Memory B cell (primary cell): Measurements from ENCODE around the gene RNASE1.
"Not testable (repeated sequence)": the region's sequence is repeated elsewhere in the genome, so short reads cannot be mapped to it uniquely, and the experiment has no call there.

ENCODE experiments used
- ATAC-seq: fragments of 150-1000 bp; cut with Tn5 transposase; 2 replicates; pipeline ENCODE4 v1.10.0; 2021; ENCODE audit warnings: low read depth, mild to moderate bottlenecking, moderate library complexity
- DNase-seq, 2 donors: peaks; one replicate each; pipeline ENCODE4 v3.0.0; 2022; ENCODE audit warnings: low spot score in 2 of 2
- H3K27ac Mint-ChIP-seq: one replicate; pipeline ENCODE4 v1.8.0; 2022; ENCODE audit warnings: mild to moderate bottlenecking, moderate library complexity, mixed read lengths
- H3K27me3 Mint-ChIP-seq: one replicate; pipeline ENCODE4 v1.8.0; 2022; ENCODE audit warnings: mixed read lengths
- H3K36me3 Mint-ChIP-seq: one replicate; pipeline ENCODE4 v1.8.0; 2022; ENCODE audit warnings: mild to moderate bottlenecking, mixed read lengths
- H3K4me1 Mint-ChIP-seq: one replicate; pipeline ENCODE4 v1.8.0; 2022; ENCODE audit warnings: mixed read lengths
- H3K4me3 Mint-ChIP-seq: one replicate; pipeline ENCODE4 v1.8.0; 2022; ENCODE audit warnings: mild to moderate bottlenecking, moderate library complexity, mixed read lengths
- H3K9me3 Mint-ChIP-seq: one replicate; pipeline ENCODE4 v1.8.0; 2022; ENCODE audit warnings: mixed read lengths

RNASE1 gene

DNA sequence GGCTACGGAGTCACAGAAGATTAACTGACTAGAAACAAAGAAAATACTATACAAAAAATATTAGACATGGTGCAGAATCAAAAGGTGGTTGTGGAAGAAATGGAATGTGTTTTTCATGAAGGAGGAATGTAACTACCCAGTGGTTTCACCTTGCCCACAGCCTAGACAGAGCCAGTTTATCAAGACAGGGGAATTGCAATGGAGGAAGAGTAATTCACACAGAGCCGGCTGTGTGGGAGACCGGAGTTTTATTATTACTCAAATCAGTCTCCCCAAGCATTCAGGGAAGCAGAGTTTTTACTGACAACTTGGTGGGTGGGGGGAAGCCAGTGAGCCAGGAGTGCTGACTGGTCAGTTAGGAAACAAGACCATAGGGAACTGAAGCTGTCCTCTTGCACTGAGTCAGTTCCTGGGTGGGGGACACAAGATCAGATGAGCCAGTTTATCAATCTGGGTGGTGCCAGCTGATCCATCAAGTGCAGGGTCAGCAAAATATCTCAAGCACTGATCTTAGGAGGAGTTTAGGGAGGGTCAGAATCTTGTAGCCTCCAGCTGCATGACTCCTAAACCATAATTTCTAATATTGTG lies 19.0 kb upstream of the RNASE1 start:
- not testable (repeated sequence) for H3K27me3 Mint-ChIP-seq, ATAC-seq, H3K36me3 Mint-ChIP-seq, H3K9me3 Mint-ChIP-seq, H3K4me3 Mint-ChIP-seq, DNase-seq, H3K27ac Mint-ChIP-seq
- H3K4me1 Mint-ChIP-seq: peaks cover 12% of the 10 kb centered on the region

DNA sequence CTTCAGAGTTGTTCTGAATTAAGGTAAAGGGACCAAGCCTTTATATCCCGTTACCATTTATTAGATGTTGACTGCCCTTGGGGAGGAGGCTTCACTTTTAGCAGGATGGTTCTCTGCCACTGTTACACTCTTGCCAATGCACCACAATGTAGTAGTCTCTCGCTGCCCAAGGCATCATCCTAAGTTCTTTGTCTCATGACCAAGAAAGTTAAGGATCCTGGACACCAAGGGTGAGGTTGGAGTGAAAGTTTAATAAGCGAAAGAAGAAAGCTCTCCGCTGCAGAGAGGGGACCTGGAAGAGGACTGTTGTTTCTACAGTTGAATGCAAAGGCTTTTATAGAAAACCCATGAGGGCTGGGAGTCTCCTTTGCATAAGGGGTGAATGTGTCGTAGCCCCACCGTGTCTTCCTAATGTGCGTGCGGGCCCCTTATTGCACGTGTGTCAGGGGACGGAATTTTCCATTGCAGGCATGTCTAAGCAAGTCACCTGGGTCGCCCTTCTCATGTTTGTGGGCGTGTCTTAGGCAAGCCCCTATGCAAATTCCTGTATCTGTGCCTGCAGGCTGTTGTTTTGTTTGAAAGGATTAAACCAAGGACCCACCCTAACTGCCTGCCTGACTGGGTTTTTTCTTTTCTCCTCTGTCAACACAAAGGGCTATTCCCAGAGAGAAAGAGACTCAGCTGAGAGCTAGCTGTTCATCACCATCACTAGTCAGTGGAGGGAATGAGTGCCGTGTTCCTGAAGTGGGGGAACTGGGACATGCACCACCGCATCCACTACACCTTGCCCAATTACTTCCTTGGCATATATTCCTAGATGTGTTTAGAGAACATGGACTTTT lies 17.6 kb upstream of the RNASE1 start:
- Mint-ChIP-seq H3K27ac (no peak overlapping the region), H3K4me1 (peaks cover 22% of the 10 kb centered on the region), H3K36me3 (peaks cover 5% of the 10 kb centered on the region), H3K4me3 (no peak overlapping the region), H3K9me3 (peaks cover 2% of the 10 kb centered on the region), H3K27me3 (no peaks in the 10 kb centered on the region)
- DNase-seq (no peak), ATAC-seq (no peak)

DNA sequence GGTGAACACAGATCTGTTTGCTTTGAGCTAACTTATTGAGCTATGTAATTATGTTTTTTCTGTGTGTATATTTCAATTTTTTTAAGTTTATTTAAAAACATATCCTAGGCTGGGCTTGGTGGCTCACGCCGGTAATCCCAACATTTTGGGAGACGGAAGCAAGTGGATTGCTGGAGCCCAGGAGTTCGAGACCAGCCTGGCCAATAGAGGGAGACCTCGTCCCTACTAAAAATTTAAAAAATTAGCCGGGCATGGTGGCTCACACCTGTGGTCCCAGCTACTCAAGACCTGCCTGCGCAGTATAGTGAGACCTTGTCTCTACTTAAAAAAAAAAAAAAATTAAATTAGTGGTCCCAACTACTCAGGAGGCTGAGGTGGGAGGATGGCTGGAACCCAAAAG lies 16.2 kb upstream of the RNASE1 start:
- Mint-ChIP-seq H3K4me1 (peaks cover 22% of the 10 kb centered on the region), H3K36me3 (peaks cover 5% of the 10 kb centered on the region), H3K4me3 (no peak overlapping the region), H3K27me3 (no peaks in the 10 kb centered on the region), H3K27ac (no peak overlapping the region), H3K9me3 (peaks cover 2% of the 10 kb centered on the region)
- DNase-seq: no peak
- ATAC-seq: no peak

DNA sequence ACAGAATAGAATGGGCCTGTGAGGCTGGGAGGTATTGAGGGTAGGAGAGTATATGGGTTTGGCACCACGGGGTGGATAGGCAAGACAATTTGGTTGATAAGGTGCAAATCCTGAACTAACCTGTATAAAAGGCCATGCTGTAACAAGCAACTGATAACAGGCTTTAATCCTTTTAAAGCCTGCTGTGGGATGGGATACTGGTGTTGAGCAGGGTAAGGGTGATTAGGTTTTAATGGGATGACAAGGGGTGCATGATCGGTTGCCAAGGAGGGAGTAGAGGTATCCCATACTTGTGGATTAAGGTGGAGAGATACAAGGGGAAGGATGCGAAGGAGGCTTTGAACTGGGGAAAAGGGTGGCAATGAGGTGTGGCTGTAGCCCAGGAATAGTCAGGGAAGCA lies 13.3 kb upstream of the RNASE1 start:
- H3K27me3 Mint-ChIP-seq, DNase-seq, H3K9me3 Mint-ChIP-seq, ATAC-seq, H3K36me3 Mint-ChIP-seq: not testable (repeated sequence)
- Mint-ChIP-seq H3K4me3 (peak overlapping the region; percentile 34), H3K27ac (peak overlapping the region; percentile 87), H3K4me1 (peaks cover 22% of the 10 kb centered on the region)

DNA sequence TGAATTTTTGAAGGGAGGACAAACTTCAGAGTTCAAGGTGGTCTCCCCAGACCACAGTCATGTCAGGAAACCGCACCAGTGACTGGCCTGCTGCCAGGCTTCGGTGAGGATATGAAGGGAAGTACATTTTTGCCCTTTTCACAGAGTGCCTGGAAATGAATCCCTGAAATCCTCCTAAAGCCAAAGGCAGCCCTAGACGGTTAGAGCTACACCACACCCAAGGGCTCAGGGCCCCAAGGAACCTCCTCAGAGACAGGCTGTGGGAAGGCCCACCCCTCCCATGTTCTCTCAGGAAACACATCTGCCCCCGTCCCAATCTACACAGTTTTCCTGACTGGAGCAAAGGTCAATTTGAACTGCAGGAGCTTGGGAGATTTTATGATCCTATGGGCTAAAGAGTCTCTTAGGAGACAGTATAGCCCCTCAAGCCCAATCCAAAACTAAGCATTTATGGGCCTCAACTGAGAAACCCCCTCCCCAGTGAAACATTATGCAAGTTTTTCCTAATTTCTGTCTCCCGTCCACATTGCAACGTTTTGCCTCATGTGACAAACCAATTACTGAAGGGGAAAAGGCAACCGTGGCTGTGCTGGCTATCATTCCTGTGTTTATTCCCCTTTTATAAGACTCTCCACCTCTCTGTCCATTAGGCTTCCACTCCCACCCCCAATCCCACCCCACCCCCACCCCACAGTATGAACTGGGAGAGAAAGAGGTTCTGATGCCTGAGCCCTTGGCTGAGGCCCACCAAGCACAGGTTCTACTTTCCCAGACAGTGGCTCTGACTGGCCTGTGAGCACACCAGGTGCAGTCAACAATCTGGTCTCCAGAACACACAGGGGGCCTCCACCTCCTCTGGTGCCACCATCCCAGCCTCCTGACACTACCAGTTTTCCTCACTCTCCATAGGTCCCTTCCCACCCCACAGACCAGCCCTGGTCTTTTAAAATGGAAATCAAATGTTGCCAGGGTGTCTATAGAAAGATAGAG lies 9.6 kb upstream of the RNASE1 start:
- Mint-ChIP-seq H3K27me3 (no peaks in the 10 kb centered on the region), H3K9me3 (no peaks in the 10 kb centered on the region), H3K4me3 (no peak overlapping the region), H3K36me3 (peaks cover 2% of the 10 kb centered on the region), H3K27ac (no peak overlapping the region), H3K4me1 (peaks cover 23% of the 10 kb centered on the region)
- ATAC-seq (no peak), DNase-seq (no peak)

DNA sequence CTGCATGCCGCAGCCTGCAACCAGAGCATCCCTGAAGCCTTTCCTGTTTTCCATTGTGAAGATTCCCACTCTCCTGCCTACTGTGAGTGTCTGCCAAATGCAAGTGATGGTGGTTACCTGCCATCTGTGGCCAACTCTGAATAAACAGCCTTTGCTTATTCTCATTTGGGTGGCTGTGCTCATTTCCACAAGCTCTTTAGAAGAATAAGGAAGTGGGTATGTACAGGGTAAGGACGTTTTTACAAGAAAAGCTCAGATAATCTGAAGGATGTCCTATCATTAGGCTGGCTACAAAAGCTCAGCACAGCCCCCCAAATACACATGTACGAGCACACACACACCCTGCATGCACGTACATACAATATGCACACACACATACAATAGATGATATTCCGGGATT lies 7.3 kb upstream of the RNASE1 start:
- Mint-ChIP-seq H3K9me3 (no peaks in the 10 kb centered on the region), H3K4me3 (no peak overlapping the region), H3K27ac (no peak overlapping the region), H3K27me3 (no peaks in the 10 kb centered on the region), H3K4me1 (peaks cover 6% of the 10 kb centered on the region), H3K36me3 (no peaks in the 10 kb centered on the region)
- DNase-seq (no peak), ATAC-seq (no peak)

DNA sequence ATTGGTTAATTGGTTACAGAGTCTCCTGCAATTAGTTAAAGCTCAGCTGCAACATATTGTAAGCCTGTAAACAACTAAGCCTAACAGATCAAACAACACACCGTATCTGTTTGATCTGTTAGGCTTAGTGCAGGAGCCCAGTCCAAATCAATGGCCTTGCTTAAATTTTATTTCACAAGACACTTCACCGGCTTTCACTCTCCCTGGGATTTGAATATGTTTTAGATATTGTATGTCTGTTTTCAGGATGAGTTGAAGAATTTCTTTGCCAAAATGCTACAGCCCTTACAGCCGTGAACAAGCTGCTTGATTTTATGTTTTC lies 5.5 kb upstream of the RNASE1 start:
- no peak for ATAC-seq
- Mint-ChIP-seq H3K27ac (no peak overlapping the region), H3K36me3 (no peaks in the 10 kb centered on the region), H3K27me3 (no peaks in the 10 kb centered on the region), H3K4me3 (no peak overlapping the region), H3K4me1 (peaks cover 6% of the 10 kb centered on the region), H3K9me3 (no peaks in the 10 kb centered on the region)
- no peak for DNase-seq

DNA sequence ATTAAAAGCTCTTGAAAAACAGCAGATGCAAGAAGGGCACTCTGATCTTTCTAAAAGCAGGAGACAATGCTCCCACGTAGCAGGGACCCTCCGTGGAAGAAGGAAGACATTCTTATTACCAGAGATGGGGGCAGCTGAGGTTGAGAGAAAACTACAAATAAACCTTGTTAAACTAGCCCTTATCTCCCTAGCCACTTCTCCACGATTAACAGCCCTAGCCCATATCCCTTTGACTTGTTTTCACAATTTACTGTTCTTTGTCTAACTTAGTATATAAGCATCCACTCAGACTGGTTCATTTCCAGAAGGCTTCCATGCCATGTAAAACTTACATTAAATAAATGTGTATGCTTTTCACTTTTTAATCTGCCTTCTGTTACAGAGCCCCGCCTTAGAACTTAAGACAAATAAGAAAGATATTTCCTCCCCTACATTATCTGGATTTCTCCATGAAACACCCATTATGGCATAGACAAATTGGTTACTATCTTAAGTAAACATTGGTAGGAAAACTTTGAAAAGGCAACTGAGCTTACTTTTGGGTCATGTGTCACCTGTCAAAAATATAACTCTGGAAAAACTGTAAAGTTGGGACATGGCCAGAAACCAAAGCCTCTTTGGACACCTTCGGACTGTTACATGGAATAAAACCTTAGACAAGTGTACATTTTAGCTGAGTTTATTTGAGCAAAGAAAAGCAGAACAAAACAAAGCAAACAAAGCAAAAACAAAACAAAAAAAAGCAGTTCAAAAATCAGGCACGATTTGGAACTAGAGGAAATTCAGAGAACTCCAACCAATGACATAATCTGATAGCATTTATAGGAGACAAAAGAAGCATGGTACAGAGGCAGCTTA lies 4.9 kb upstream of the RNASE1 start:
- ATAC-seq (no peak), DNase-seq (no peak)
- H3K4me3 Mint-ChIP-seq: no peak overlapping the region
- no peaks in the 10 kb centered on the region for H3K27me3 Mint-ChIP-seq
- H3K36me3 Mint-ChIP-seq: no peaks in the 10 kb centered on the region
- no peak overlapping the region for H3K27ac Mint-ChIP-seq
- H3K9me3 Mint-ChIP-seq: no peaks in the 10 kb centered on the region
- peaks cover 6% of the 10 kb centered on the region for H3K4me1 Mint-ChIP-seq

DNA sequence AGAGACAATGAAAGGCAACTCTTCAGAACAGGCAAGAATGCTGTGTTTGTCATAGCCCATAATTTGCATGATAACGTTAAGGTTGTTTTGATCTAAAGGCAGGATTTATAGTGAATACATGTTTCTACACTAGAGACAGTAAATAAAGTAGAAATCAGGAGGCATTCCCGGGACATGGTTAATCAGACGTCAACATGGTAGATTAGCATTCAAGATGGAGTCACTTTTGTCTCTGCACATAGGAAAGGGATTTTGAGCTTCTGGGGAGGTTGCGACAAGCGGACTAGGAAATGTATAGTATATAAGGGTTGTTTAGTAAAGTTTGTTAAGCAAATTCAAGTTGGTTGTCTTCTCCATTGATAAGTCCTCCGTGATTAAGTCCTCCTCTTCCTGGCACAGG lies 2.8 kb upstream of the RNASE1 start:
- ATAC-seq: no peak
- H3K27me3 Mint-ChIP-seq: no peaks in the 10 kb centered on the region
- no peaks in the 10 kb centered on the region for H3K9me3 Mint-ChIP-seq
- H3K4me3 Mint-ChIP-seq: no peak overlapping the region
- DNase-seq: no peak
- no peaks in the 10 kb centered on the region for H3K36me3 Mint-ChIP-seq
- H3K27ac Mint-ChIP-seq: no peak overlapping the region
- peaks cover 12% of the 10 kb centered on the region for H3K4me1 Mint-ChIP-seq

DNA sequence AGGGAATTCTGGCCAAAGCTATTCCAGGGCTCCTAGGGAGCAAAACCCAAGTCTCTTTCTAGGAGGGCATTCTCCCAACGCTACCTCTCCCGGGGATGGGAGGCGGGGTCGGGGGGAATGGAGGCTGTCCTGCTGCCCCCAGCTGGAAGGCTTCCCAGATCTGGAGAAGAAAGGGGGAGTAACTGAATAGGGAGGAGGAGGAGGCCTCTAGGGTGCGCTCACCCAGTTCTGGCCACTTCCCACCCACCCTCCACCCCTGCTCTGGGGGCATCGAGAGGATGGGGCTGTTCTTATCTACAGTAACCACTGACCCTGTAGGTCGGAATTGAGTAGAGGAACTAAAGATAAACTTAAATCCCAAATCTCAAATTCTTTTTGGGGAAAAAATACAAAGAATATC lies 579 bp upstream of the RNASE1 start:
- no peak for ATAC-seq

DNA sequence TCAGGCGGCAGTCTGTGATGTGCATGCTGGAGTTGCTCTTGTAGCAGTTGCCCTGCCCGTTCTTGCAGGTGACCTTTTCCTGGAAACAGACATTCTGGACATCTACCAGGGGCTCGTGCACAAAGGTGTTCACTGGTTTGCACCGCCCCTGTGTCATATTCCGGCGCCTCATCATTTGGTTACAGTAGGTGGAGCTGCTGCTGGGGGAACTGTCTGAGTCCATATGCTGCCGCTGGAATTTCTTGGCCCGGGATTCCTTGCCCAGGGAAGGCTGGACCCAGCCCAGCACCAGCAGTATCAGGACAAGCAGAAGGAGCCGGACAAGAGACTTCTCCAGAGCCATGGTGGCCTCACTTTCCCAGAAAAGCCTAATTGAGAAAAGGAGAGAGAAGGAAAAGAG lies 918 bp downstream of the RNASE1 start:
- no peak for DNase-seq
- H3K36me3 Mint-ChIP-seq: no peaks in the 10 kb centered on the region
- H3K4me1 Mint-ChIP-seq: peaks cover 18% of the 10 kb centered on the region
- no peak overlapping the region for H3K27ac Mint-ChIP-seq
- H3K9me3 Mint-ChIP-seq: no peaks in the 10 kb centered on the region
- no peak for ATAC-seq
- no peak overlapping the region for H3K4me3 Mint-ChIP-seq
- no peaks in the 10 kb centered on the region for H3K27me3 Mint-ChIP-seq

More for the DNA sequence above, 579 bp upstream of the RNASE1 start:
- Mint-ChIP-seq H3K36me3 (no peaks in the 10 kb centered on the region), H3K4me1 (peaks cover 15% of the 10 kb centered on the region), H3K9me3 (no peaks in the 10 kb centered on the region), H3K27me3 (no peaks in the 10 kb centered on the region), H3K4me3 (no peak overlapping the region), H3K27ac (no peak overlapping the region)
- no peak for DNase-seq

DNA sequence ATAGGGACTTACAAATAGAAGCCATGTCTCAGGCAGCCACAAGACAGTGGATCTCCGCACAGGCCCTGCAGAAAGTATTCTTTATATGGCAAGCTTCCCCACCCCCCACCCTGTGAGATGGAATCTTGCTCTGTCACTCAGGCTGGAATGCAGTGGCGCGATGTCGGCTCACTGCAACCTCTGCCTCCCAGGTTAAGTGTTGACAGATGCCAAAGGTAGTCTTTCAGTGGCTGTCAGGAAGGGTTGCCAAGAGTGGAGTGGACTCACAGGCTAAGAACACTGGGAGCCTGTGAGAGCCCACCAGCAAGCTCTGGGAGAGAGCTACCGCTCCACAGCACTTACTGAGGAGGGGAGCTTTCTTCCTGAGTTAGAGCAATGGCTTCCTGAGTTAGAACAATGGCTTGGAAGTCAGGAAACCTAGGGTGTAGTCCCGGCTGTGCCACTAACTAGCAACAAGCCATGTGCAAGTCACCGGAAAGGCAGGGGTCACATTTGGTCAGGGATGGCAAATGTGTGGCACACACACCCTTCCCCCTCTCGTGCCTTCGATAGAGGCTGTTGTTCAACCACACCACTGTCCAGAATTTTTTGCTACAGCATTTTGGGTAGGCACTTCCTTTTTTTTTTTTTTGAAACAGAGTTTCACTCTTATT lies 2.6 kb downstream of the RNASE1 start:
- Mint-ChIP-seq H3K27ac (peak overlapping the region; percentile 41), H3K9me3 (no peaks in the 10 kb centered on the region), H3K27me3 (no peaks in the 10 kb centered on the region), H3K36me3 (no peaks in the 10 kb centered on the region), H3K4me3 (peak overlapping the region; percentile 7), H3K4me1 (peaks cover 18% of the 10 kb centered on the region)
- DNase-seq: peak in 1 of 2 donors; percentile 8
- ATAC-seq: peak; percentile 82

DNA sequence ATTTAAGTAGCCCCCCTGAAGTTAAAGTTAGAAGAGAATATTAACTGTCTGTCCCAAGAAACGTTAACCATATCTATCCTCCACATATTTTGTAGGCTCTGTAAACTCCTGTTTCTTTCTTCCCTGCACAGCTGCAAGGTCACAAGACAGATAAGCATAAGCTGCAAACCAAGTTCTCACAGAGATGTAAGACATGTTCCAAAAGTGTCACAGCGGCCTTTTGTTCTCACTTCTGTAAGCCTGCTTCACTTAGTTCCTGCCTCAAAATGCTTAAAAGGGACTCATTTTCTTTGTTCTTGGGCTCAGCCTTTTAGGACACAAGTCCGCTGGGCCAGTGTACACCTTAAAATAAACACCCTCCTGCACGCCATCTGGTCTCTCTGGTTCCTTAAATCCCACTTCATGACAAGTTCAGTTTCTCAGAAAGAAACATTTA lies 3.2 kb downstream of the RNASE1 start:
- no peak for DNase-seq
- Mint-ChIP-seq H3K27me3 (no peaks in the 10 kb centered on the region), H3K27ac (peak overlapping the region; percentile 41)

More for the DNA sequence above, 3.2 kb downstream of the RNASE1 start:
- no peak for ATAC-seq
- Mint-ChIP-seq H3K36me3 (peaks cover under 1% of the 10 kb centered on the region), H3K4me3 (no peak overlapping the region), H3K4me1 (peaks cover 18% of the 10 kb centered on the region), H3K9me3 (no peaks in the 10 kb centered on the region)
